Neural cell (in vitro differentiated cells): ENCODE data around the gene SH3GL1. TPM values are rescaled to one million over a fixed set of nuclear protein-coding genes. Genes with fewer than 3 reads are reported as not detected.

Experiments used
- H2AFZ ChIP-seq: fragments of 200-600, 300-800 bp; sonication (generic), shearing (Covaris generic); 2 replicates; pipeline ENCODE4 v1.6.0; 2014; ENCODE audit warnings: low read depth, mild to moderate bottlenecking, antibody characterized with exemption, low read length, moderate library complexity
- H3F3A ChIP-seq: fragments of 200-600 bp; shearing (Covaris generic); 2 replicates; pipeline ENCODE4 v1.6.1; 2016; ENCODE audit warnings: mild to moderate bottlenecking, moderate library complexity, mixed read lengths, antibody characterized with exemption, low read length; ENCODE audit not compliant: insufficient read depth, poor library complexity, severe bottlenecking
- H3K27ac ChIP-seq: fragments of 200-600, 300-800 bp; sonication (generic), shearing (Covaris generic); 2 replicates; pipeline ENCODE4 v1.5.1; 2014; ENCODE audit warnings: mild to moderate bottlenecking, low read length, moderate library complexity
- H3K27me3 ChIP-seq: fragments of 300-800, 200-600 bp; sonication (generic), shearing (Covaris generic); 2 replicates; pipeline ENCODE4 v1.6.0; 2014; ENCODE audit warnings: mild to moderate bottlenecking, low read depth, low read length, moderate library complexity; ENCODE audit not compliant: insufficient read depth
- H3K36me3 ChIP-seq: fragments of 300-800, 200-600 bp; sonication (generic), shearing (Covaris generic); 2 replicates; pipeline ENCODE4 v1.5.1; 2014; ENCODE audit warnings: mild to moderate bottlenecking, antibody characterized with exemption, low read length, moderate library complexity; ENCODE audit not compliant: insufficient read depth
- H3K4me2 ChIP-seq: fragments of 300-800, 200-600 bp; sonication (generic), shearing (Covaris generic); 2 replicates; pipeline ENCODE4 v1.6.0; 2014; ENCODE audit warnings: mild to moderate bottlenecking, low read length
- H3K4me3 ChIP-seq: fragments of 300-800, 200-600 bp; sonication (generic), shearing (Covaris generic); 2 replicates; pipeline ENCODE4 v1.5.1; 2014; ENCODE audit warnings: mild to moderate bottlenecking, low read length, moderate library complexity
- H3K79me2 ChIP-seq: fragments of 200-600 bp; shearing (Covaris generic); replicated peaks from 2 replicates; pipeline ENCODE4 v1.6.0; 2014; ENCODE audit warnings: mild to moderate bottlenecking, low read length, moderate library complexity; ENCODE audit not compliant: insufficient read depth
- H3K9ac ChIP-seq: fragments of 300-800, 200-600 bp; sonication (generic), shearing (Covaris generic); 2 replicates; pipeline ENCODE4 v1.6.1; 2016; ENCODE audit warnings: mild to moderate bottlenecking, low read length, mixed read lengths
- H3K9me2 ChIP-seq: fragments of 200-600 bp; shearing (Covaris generic); 2 replicates; pipeline ENCODE4 v1.6.1; 2016; ENCODE audit warnings: mild to moderate bottlenecking, low read length, mixed read lengths; ENCODE audit not compliant: insufficient read depth
- H3K9me3 ChIP-seq: fragments of 200-600, 300-800 bp; sonication (generic), shearing (Covaris generic); 2 replicates; pipeline ENCODE4 v1.6.1; 2016; ENCODE audit warnings: mild to moderate bottlenecking, mixed run types, low read length, moderate library complexity, mixed read lengths
- H4K20me1 ChIP-seq: fragments of 200-600 bp; shearing (Covaris generic); 2 replicates; pipeline ENCODE4 v1.6.1; 2016; ENCODE audit warnings: mild to moderate bottlenecking, mixed run types; ENCODE audit not compliant: insufficient read depth
- RAD21 ChIP-seq: fragments of 450-650 bp; conservative IDR thresholded peaks from 2 replicates; pipeline ENCODE4 v1.6.1; 2014; ENCODE audit warnings: antibody characterized with exemption, mild to moderate bottlenecking, moderate library complexity
- SMC3 ChIP-seq: fragments of 450-650 bp; conservative IDR thresholded peaks from 2 replicates; pipeline ENCODE4 v1.6.1; 2014; ENCODE audit warnings: antibody characterized with exemption, mild to moderate bottlenecking, moderate library complexity; ENCODE audit not compliant: poor library complexity
- polyA plus RNA-seq: library from polyadenylated mRNA; depleted of rRNA; stranded (reverse); fragments of >200 nt; gene quantifications from 2 replicates; pipeline ENCODE4 v1.2.3, GENCODE V29; 2014
- small RNA-seq, 3 experiments: library from RNA; depleted of rRNA; stranded (forward); fragments of <200 nt; gene quantifications; one replicate each; pipeline ENCODE3, GENCODE V24; 2012
- TF ChIP-seq, protein P1 (sequence below): fragments of 450-650 bp; IDR thresholded peaks from 2 replicates; pipeline ENCODE4 v1.5.1; 2014; ENCODE audit warnings: antibody characterized with exemption, mild to moderate bottlenecking, moderate library complexity; ENCODE audit not compliant: poor library complexity, severe bottlenecking

Gene SH3GL1
- polyA plus RNA-seq, 1 donor from 2014 or later = 25.2 TPM

DNA sequence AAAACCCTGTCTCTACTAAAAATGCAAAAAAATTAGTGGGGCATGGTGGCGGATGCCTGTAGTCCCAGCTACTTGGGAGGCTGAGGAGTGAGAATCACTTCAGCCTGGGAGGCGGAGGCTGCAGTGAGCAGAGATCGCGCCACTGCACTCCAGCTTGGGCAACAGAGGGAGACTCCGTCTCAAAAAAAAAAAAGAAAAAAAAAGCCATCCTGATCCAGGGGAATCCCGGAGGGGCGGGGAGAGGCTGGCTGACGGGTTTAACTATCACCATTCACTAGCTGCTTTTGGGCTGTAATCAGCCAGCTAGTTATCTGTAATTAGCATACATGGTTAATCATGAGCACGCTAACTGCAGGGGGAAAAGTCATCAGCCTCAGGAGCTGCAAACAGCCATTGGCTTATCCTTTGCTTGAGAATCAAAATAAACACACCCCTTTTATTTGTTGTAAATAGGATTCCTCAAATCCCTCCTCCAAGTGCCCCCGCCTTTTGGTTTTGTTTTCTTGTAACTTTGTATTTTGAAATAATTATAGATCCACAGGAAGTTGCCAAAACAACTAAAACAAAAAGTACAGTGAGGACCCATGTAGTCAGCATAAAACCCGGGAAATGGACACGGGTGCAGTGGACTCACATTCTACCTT, 86.4 kb downstream of the SH3GL1 start:
- no peak overlapping the region for H2AFZ ChIP-seq
- H3K9me2 ChIP-seq = no peaks in the 10 kb centered on the region
- no peaks in the 10 kb centered on the region for H3K27me3 ChIP-seq
- no peaks in the 10 kb centered on the region for H3K9me3 ChIP-seq
- no peak overlapping the region for H3K4me2 ChIP-seq
- H3K4me3 ChIP-seq = no peak overlapping the region
- H3K79me2 ChIP-seq = no peaks in the 10 kb centered on the region
- H3F3A ChIP-seq = no peaks in the 10 kb centered on the region
- H3K9ac ChIP-seq = no peak overlapping the region
- no peaks in the 10 kb centered on the region for H4K20me1 ChIP-seq
- no peak for TF ChIP-seq SMC3
- no peak for TF ChIP-seq RAD21
- TF ChIP-seq, protein P1, sequence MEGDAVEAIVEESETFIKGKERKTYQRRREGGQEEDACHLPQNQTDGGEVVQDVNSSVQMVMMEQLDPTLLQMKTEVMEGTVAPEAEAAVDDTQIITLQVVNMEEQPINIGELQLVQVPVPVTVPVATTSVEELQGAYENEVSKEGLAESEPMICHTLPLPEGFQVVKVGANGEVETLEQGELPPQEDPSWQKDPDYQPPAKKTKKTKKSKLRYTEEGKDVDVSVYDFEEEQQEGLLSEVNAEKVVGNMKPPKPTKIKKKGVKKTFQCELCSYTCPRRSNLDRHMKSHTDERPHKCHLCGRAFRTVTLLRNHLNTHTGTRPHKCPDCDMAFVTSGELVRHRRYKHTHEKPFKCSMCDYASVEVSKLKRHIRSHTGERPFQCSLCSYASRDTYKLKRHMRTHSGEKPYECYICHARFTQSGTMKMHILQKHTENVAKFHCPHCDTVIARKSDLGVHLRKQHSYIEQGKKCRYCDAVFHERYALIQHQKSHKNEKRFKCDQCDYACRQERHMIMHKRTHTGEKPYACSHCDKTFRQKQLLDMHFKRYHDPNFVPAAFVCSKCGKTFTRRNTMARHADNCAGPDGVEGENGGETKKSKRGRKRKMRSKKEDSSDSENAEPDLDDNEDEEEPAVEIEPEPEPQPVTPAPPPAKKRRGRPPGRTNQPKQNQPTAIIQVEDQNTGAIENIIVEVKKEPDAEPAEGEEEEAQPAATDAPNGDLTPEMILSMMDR = no peak
- no peak overlapping the region for H3K27ac ChIP-seq
- H3K36me3 ChIP-seq = peaks cover 20% of the 10 kb centered on the region

Small RNA genes lying within 50 kb of the gene (small RNA-seq; reads per million reads assigned to genes)
- gene MIR4746 = 0 reads per million in 3 experiments

Other genes with a start within 250 kb of the SH3GL1 start
- gene CREB3L3, start 246.9 kb downstream of the SH3GL1 start, polyA plus RNA-seq = not detected in 2 replicates
- 42.7 and 42.8 TPM in 2 replicates for gene SIRT6, start 218.0 kb downstream of the SH3GL1 start, polyA plus RNA-seq
- gene ANKRD24, start 217.9 kb downstream of the SH3GL1 start, polyA plus RNA-seq = 2.8 and 3.3 TPM in 2 replicates
- gene EBI3, start 171.0 kb downstream of the SH3GL1 start, polyA plus RNA-seq = not detected in 2 replicates
- 32.6 and 35.4 TPM in 2 replicates for gene YJU2, start 153.5 kb downstream of the SH3GL1 start, polyA plus RNA-seq
- 188 and 191 TPM in 2 replicates for gene SHD, start 121.3 kb downstream of the SH3GL1 start, polyA plus RNA-seq
- gene TMIGD2, start 98.2 kb downstream of the SH3GL1 start, polyA plus RNA-seq = not detected in 2 replicates
- 114 and 158 TPM in 2 replicates for gene FSD1, start 95.9 kb downstream of the SH3GL1 start, polyA plus RNA-seq
- 0.16 and 0.62 TPM in 2 replicates for gene STAP2, start 61.7 kb downstream of the SH3GL1 start, polyA plus RNA-seq
- gene MPND, start 57.0 kb downstream of the SH3GL1 start, polyA plus RNA-seq = 34.8 and 37.0 TPM in 2 replicates
- 3.1 and 9.4 TPM in 2 replicates for gene CHAF1A, start 2.1 kb upstream of the SH3GL1 start, polyA plus RNA-seq
- 102 and 122 TPM in 2 replicates for gene UBXN6, start 57.2 kb upstream of the SH3GL1 start, polyA plus RNA-seq
- gene HDGFL2, start 71.8 kb upstream of the SH3GL1 start, polyA plus RNA-seq = 79.7 and 89.1 TPM in 2 replicates
- not detected in 2 replicates for gene PLIN4, start 117.9 kb upstream of the SH3GL1 start, polyA plus RNA-seq
- gene PLIN5, start 134.7 kb upstream of the SH3GL1 start, polyA plus RNA-seq = 1.0 and 1.3 TPM in 2 replicates
- not detected in 2 replicates for gene LRG1, start 139.5 kb upstream of the SH3GL1 start, polyA plus RNA-seq
- 21.6 and 27.1 TPM in 2 replicates for gene SEMA6B, start 159.1 kb upstream of the SH3GL1 start, polyA plus RNA-seq
- 0.99 and 1.6 TPM in 2 replicates for gene TNFAIP8L1, start 239.0 kb upstream of the SH3GL1 start, polyA plus RNA-seq